Lung (tissue), 12 donors: Measurements from ENCODE around the gene GCNT4. TPM values are rescaled to one million over a fixed set of nuclear protein-coding genes. Genes with fewer than 3 reads are reported as not detected.

Experiments
- ATAC-seq: fragments of 200-7000 bp; cut with Tn5 transposase; one replicate; pipeline ENCODE4 v1.9.1; 2020; ENCODE audit warnings: moderate number of reproducible peaks; ENCODE audit not compliant: insufficient read depth, low FRiP score
- DNase-seq, 3 donors: peaks; one replicate each; pipeline ENCODE4 v3.0.0-alpha.2; 2013 to 2017
- H3K27ac ChIP-seq, 2 donors: one replicate each; pipeline ENCODE4 v1.5.1; 2013; ENCODE audit warnings: mild to moderate bottlenecking in 2 of 2, moderate library complexity in 2 of 2, control low read depth in 1 of 2, inconsistent platforms in 1 of 2, low read depth in 1 of 2, low read length in 1 of 2
- H3K27me3 ChIP-seq, 3 donors: one replicate each; pipeline ENCODE4 v1.5.1; 2013; ENCODE audit warnings: low read length in 2 of 3; ENCODE audit not compliant: control insufficient read depth in 3 of 3, insufficient read depth in 3 of 3
- H3K36me3 ChIP-seq, 4 donors: one replicate each; pipeline ENCODE4 v1.5.1; 2013; ENCODE audit warnings: low read length in 4 of 4, mild to moderate bottlenecking in 1 of 4, moderate library complexity in 1 of 4; ENCODE audit not compliant: control insufficient read depth in 4 of 4, insufficient read depth in 4 of 4
- H3K4me1 ChIP-seq, 5 donors: one replicate each; pipeline ENCODE4 v1.5.1; 2013; ENCODE audit warnings: low read length in 5 of 5, mild to moderate bottlenecking in 2 of 5, moderate library complexity in 1 of 5; ENCODE audit not compliant: control insufficient read depth in 5 of 5, insufficient read depth in 5 of 5
- H3K4me3 ChIP-seq: one replicate; pipeline ENCODE4 v1.5.1; 2013; ENCODE audit warnings: mild to moderate bottlenecking, control low read depth, moderate library complexity
- H3K9ac ChIP-seq, 2 donors: one replicate each; pipeline ENCODE4 v1.5.1; 2013; ENCODE audit warnings: low read length in 2 of 2, control low read depth in 1 of 2; ENCODE audit not compliant: insufficient read depth in 1 of 2
- H3K9me3 ChIP-seq, 4 donors: one replicate each; pipeline ENCODE4 v1.5.1; 2013; ENCODE audit warnings: low read length in 3 of 4, mild to moderate bottlenecking in 1 of 4, moderate library complexity in 1 of 4; ENCODE audit not compliant: control insufficient read depth in 4 of 4, insufficient read depth in 3 of 4
- CTCF ChIP-seq: IDR thresholded peaks from 2 replicates; pipeline ENCODE4 v1.5.1; 2012; ENCODE audit warnings: mild to moderate bottlenecking; ENCODE audit errors: control extremely low read depth, extremely low read depth
- WGBS, 2 donors: extraction: QIAGEN DNeasy Blood & Tissue Kit; methylation state at CpG; one replicate each; pipeline ENCODE4 v1.1.7; 2013; 5-methylcytosine and 5-hydroxymethylcytosine counted together
- polyA plus RNA-seq, 2 donors: library from polyadenylated mRNA; stranded (reverse); fragments of 200-250 nt; gene quantifications; one replicate each; pipeline ENCODE4 v1.2.1, GENCODE V29; 2013
- total RNA-seq, 2 donors: library from RNA; depleted of rRNA in 1 of 2; stranded (reverse); fragments of >200 nt in 1 of 2; gene quantifications; one replicate each; pipeline ENCODE4 v1.2.1, GENCODE V29; 2014 to 2021
- donor health status: control.
- donor health status: control.
- donor health status: Bipolar disorder and iron deficiency.
- donor health status: healthy.
- donor health status: DM: yes; HTN: yes; CAD: no.

Gene GCNT4
- total and polyA plus RNA-seq, 4 donors: 0.54 to 2.8 (median 1.2) TPM

DNA sequence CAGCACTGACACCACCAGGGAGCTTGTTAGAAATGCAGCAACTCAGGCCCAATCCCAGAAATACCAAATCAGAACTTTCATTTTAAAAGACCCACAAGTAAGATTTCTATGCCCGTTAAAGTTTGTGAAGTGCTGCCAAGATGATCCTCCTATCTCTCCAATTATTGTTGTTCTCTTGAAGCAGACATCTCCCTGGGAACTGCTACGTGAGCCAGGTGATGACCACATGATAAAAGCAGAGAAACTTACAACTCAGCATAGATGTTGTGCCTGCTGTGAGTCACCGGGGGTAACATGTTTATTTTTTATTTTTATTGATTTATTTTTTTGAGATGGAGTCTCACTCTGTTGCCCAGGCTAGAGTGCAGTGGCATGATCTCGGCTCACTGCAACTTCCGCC, 34.4 kb downstream of the GCNT4 start:
- DNase-seq (no peak), ATAC-seq (no peak)
- Histone ChIP-seq H3K27ac (no peak overlapping the region), H3K4me1 (no peaks in the 10 kb centered on the region), H3K9me3 (no peaks in the 10 kb centered on the region), H3K36me3 (no peaks in the 10 kb centered on the region), H3K9ac (no peak overlapping the region), H3K27me3 (no peaks in the 10 kb centered on the region), H3K4me3 (no peak overlapping the region)
- WGBS, 2 donors: 89 to 94% methylated on average over 5 of the region's 5 CpGs
- TF ChIP-seq CTCF: no peak

DNA sequence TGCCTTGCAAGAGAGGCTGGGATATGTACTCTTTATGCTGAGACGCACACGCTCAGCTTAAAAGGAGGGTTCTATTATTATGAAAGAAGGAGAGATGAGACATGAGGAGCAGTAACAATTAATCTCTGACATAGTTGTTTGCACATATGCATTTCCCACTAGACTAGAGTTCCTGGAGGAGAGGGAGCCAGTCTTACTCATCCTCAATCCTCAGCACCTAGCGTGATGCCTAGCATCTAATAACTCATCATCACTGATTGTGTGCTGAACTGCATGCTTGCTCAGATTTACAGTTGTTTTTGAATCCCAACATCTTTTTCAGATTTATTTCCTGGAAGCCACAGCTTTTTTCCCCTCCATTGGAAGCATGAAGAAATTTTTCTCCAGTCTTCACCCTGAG, 35.5 kb downstream of the GCNT4 start:
- Histone ChIP-seq H3K27ac (no peak overlapping the region), H3K4me3 (no peak overlapping the region), H3K9me3 (no peaks in the 10 kb centered on the region), H3K4me1 (no peaks in the 10 kb centered on the region), H3K36me3 (no peaks in the 10 kb centered on the region), H3K9ac (no peak overlapping the region), H3K27me3 (no peaks in the 10 kb centered on the region)
- no peak for DNase-seq
- 86 to 96% methylated on average over 3 of the region's 3 CpGs for WGBS, 2 donors
- no peak for ATAC-seq
- TF ChIP-seq CTCF: no peak

DNA sequence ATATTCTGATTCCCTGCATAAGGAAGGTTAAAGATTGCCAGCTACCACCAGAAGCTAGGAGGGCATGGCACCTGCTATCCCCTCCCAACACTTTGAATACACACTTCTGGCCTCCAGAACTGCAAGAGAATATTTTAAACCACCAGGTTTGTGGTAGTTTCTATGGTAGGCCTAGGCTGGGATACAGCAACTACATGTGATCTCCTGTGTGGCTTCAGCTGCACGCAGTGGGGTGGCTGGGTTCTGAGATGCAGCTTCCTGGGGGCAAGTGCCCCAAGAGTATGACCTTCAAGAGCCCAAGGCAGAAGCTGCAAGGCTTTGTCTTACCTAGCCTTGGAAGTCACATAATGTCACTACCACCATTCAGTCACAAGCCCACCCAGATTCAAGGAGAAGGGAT, 39.6 kb downstream of the GCNT4 start:
- Histone ChIP-seq H3K9me3 (no peaks in the 10 kb centered on the region), H3K27me3 (no peaks in the 10 kb centered on the region), H3K4me3 (no peak overlapping the region), H3K4me1 (no peaks in the 10 kb centered on the region), H3K36me3 (no peaks in the 10 kb centered on the region), H3K9ac (no peak overlapping the region), H3K27ac (no peak overlapping the region)
- no peak for DNase-seq
- 93 to 94% methylated on average over 1 of the region's 1 CpG for WGBS, 2 donors
- ATAC-seq: no peak
- TF ChIP-seq CTCF: no peak

GRCh38 chr5:75010838-75011237, 41.5 kb downstream of the GCNT4 start:
- no peak overlapping the region for H3K4me3 ChIP-seq
- no peak for DNase-seq
- no peak for ATAC-seq
- no peaks in the 10 kb centered on the region for H3K9me3 ChIP-seq
- no peak overlapping the region for H3K9ac ChIP-seq
- no peaks in the 10 kb centered on the region for H3K4me1 ChIP-seq
- no peaks in the 10 kb centered on the region for H3K36me3 ChIP-seq
- no peak overlapping the region for H3K27ac ChIP-seq
- no peak for TF ChIP-seq CTCF
- no peaks in the 10 kb centered on the region for H3K27me3 ChIP-seq
